HG03064 (cell line): ENCODE results near the gene ADAMTS10.
"Not testable (repeated sequence)": the region's sequence is repeated elsewhere in the genome, so short reads cannot be mapped to it uniquely, and the experiment has no call there.

Experiments used
- ATAC-seq: cut with Tn5 transposase; IDR thresholded peaks from one replicate; pipeline ENCODE4 v1.9.1; 2021; ENCODE audit warnings: low read depth; ENCODE audit not compliant: unreplicated experiment

The ADAMTS10 gene

DNA sequence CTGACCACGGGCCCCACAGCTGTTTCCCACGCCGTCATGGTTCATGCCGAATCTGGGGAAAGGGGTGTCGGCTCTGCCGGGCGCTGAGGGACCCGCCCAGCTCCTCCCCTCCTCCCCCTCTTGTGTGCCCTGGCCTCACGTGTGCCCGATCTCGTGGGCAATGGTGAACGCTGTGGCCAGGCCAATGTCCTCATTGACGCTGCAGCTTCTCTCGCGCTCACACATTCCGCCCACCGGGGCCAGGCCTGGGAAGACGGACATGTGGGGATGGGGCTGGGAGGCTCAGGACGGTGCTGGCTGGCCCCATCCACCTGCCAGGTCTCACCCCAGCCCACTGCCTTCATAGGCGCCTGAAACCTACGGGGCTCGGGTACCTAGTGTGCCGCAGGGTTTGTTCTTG is 14.3 kb downstream of the ADAMTS10 start:
- ATAC-seq: no peak

- no peak for ATAC-seq
These were observed 14.9 kb downstream of the ADAMTS10 start for GRCh38 chr19:8595651-8596050.

DNA sequence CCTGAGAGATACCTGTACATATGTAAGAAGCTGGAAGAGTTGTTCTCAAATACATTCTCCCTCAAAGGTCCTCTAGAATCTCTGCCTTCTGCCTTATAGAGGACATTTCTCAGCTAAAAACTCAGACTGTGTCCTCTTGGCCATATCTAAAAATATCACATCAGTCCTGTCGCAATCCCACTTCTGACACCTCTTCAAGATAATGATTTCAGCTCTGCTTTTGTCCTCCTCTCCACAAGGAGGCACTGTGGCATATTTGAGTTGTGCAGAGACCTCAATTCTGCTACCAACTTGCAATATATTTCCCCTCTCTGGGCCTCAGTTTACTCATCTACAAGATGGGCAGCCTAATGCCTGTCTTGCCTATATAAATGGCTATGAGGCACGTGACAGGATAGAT is 16.6 kb downstream of the ADAMTS10 start:
- no peak for ATAC-seq

- no peak for ATAC-seq
These were observed 18.1 kb downstream of the ADAMTS10 start for GRCh38 chr19:8592231-8593009.

DNA sequence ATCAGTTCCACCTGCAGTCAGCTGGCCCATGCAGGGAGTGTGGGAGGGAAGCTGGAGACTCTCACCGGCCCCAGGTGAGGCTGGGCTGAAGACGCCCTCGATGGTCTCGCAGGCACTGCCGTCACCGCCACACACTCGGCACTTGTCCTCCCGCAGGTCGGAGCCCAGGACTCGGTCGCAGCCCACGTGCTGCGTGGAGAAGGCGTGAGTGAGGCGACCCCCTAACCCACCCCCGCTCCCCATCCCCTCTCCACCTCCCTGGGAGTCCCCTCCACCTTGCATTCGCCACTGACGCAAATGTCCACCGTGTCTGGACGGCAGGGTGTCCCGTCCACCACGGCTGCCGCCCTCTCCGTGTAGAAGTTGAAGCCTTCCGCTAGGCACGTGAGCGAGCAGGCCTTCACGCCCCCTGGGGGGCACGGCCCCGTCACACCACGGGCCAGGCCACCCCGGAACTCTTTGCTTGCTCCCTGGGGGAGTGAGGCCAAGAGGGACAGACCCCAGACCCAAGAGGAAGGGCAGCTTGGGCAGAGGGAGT is 21.3 kb downstream of the ADAMTS10 start:
- ATAC-seq: no peak

DNA sequence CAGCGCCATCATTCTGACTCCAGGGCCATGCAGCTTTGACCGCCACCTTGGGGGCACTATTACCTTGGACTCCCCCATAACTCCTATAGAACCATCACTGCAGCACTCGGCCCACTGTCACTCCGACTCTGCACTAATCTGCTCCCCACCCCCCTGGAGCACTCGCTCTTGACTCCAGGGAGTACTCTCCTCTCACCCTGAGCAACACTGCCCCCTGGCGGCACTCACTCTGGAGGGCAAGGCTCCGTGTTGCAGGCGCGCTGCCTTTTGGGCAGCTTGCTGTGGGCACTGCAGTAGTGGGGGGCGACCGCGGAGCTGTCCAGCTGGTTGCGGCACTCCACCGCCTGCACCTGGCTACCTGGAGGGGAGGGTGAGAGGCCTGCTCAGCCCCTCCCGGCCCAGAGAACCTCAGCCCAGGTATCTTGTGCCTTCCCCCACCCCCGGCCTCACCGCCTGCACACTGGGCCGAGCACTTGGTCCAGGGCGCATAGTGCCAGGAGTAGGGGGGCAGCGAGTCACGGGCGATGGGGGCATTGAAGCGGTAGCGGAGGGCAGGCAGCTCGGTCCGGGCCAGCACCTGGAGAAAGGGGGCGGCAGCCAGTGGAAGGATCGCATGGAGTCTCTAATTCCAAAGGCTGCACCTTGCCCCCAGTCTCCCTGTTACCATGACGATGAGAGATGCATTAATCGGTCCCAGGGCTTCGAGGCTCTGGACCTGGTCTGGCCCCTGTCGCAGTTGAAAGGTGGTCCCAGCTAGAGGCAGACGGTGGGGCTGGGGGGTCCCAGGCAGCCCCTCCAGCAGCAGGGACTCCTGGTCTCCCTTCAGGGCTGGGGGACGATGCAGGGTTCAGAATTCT is 24.4 kb downstream of the ADAMTS10 start:
- ATAC-seq: no peak

DNA sequence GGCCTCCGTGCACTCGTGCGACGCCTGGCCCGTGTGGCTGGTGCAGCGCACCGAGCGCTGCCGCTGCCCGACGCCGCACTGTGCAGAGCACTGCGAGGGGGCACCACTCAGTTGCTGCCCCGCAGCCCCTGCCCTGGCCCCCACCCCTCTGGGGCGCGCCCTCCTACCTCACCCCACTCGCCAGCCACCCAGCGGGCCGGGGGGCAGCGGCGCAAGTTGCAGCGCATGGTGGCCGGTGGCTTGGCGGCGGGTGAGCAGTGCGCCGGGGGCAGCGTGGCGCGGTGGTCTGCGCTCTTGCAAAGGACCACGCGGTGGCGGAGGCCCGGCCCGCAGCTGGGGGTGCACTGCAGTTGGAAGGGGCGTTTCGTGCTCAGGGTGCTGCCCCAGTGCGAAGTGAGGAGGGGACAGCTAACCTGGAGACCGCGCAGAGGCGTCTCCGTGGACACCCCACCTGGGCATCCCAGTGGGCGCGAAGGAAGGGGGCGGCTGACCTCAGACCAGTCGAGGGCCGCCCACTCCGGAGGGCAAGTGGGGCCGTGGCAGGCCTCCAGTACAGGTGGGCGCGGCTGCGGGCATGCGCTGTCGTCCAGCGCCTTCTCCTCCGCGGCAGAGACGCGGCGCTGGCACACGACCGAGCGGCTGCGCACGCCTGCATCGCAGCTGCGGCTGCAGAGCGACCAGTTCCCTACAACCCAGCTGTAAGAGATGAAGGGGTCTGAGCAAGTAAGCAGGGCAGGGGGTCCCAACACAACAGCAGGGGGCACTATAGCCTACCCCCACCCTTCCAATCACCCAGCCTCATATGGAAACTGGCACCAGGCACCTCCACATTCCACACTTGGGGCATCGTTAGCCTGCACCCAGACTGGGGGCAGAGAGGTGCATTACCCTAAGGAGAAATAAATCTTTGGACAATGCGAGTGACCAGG is 25.3 kb downstream of the ADAMTS10 start:
- no peak for ATAC-seq

DNA sequence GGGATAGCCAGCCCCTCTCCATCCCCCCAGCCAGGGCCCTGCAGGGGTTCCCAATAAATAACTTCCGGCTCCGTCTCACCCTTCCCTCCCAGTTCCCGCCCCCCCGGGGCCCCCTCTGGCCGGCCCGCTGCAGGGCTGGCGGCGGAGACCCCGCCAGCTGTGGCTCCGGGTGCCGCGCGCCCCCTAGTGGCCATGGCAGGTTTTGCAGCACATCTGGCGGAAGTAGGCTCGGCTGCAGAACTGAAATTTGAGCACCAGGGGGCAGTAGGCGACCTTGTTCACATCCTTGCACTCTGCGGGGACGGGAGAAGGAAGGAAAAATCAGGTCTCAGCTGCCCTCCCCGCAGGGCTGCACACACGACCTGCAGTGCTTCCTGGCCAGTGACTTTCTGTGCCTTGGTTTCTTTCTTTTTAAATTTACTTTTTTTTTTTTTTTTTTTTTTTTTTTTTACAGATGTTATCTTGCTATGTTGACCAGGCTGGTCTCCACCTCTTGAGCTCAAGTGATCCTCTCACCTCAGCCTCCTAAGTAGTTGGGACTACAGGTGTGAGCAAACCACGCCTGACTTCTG is 29.7 kb downstream of the ADAMTS10 start:
- ATAC-seq: no peak

GRCh38 chr19:8578642-8579265 is 31.8 kb downstream of the ADAMTS10 start:
- no peak for ATAC-seq

DNA sequence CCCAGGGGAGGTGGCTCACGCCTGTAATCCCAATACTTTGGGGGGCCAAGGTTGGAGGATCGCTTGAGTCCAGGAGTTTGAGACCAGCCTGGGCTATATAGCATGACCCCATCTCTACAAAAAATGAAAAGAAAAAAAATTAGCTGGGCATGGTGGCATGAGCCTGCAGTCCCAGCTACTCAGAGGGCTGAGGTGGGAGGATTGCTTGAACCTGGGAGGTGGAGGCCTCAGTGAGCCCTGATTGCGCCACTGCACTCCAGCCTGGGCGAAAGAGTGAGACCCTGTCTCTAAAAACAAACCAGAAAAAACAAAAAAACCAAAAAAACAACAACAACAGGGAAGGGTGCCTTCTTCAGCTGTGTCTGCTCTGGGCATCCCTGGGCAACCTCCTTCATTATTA is 32.8 kb downstream of the ADAMTS10 start:
- ATAC-seq: no peak

DNA sequence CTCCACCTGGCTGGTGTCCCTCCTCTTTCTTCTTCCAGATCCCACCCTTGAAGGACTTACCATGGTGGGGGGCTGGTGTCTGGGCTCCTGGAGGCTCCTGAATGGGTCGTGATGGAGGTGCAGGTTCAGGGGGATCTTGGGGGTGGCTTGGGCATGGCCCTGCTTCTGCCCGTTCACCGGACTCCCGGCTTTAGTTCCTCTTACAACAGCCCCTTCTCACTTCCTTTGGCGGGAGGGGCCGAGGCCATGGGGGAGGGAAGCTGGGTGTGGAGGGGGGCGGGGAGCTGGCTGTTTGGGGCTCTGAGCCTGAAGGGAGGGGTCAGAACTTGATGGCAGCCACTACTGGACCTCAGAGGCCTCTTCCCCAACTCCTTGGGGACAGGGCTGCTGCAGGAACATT is 33.3 kb downstream of the ADAMTS10 start, which contains the start of gene MYO1F:
Gene MYO1F, minus strand, starts transcription at position 196 of the 400 bp plus-strand sequence. Its CDS starts 133 bp downstream, at position 63.
- no peak for ATAC-seq

- no peak for ATAC-seq
These were observed 34.1 kb downstream of the ADAMTS10 start for GRCh38 chr19:8576273-8576993.

GRCh38 chr19:8575467-8575997 is 35.0 kb downstream of the ADAMTS10 start:
- ATAC-seq: no peak

DNA sequence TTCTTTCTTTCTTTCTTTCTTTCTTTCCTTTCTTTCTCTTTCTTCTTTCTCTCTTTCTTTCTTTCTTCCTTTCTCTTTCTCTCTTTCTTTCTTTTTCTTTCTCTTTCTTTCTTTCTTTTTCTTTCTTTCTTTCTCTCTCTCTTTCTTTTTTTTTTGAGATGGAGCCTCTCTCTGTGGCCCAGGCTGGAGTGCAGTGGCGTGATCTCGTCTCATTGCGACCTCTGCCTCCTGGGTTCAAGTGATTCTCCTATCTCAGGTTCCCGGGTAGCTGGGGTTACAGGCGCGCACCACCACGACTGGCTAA is 35.9 kb downstream of the ADAMTS10 start:
- not testable (repeated sequence) for ATAC-seq

GRCh38 chr19:8573316-8573715 is 37.2 kb downstream of the ADAMTS10 start:
- ATAC-seq: no peak

- no peak for ATAC-seq
These were observed 39.5 kb downstream of the ADAMTS10 start for GRCh38 chr19:8571006-8571411.

DNA sequence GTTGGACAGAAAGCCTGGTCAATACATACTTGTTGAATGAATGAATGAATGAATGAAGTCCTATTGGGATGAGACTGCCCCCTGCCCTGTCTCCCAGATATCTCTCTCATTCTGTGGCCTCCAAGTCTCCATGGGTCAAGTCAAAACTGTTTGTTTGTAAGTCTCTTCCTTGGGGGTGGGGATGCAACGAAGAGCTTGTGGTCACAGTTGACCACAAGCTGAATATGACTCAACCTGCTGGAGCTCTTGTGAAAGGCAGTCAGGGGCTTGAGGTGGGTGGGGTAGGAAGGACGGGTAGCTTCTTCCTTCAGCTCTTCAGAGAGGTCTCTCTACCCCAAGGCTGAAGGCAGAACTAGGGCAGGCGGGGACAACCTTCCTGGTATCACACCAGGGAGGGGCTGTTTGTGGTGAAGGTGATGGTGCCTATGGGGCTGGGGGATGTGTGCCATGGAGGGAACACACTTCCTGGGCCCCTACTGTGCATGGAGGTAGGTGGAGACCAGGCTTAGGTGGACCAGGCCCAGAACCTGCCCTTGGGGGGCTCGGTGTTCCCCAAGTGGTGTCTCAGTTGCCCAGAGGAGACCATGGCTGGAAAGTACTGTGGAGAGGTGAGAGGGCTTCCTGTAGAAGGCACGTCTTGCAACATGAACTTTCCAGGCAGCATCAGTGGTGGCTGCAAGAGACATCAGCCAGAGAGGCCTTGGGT is 41.3 kb downstream of the ADAMTS10 start:
- no peak for ATAC-seq

DNA sequence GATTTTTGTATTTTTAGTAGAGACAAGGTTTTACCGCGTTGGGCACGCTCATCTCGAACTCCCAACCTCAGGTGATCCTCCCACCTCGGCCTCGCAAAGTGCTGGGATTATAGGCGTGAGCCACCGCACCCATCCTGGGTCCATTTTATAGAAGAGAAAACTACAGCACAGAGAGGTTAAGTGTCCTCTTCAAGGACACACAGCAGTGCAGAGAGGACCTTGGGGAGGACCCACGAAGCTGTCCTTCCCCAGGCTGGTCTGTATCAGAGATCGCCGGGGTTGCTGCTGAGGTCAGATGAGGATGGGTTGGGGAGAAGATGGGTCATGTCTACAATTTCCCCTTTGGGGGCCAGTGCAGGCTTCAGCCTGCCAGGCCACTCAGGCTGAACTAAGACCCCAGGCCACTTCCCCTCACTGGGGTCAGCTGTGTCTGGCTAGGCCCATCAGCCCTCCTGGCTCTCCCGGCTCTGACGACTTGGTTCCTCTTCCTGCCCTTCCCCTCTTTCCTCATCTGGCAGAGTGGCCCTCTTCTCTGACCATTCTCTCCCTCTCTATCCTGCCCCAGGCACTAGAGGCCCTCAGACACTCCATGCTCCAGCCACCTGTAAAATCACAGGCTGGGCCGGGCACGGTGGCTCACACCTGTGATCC is 42.9 kb downstream of the ADAMTS10 start:
- no peak for ATAC-seq
